Measurements from ENCODE around the gene CCNF.

The CCNF gene

GRCh38 chr16:2482708-2483534 lies 53.7 kb downstream of the CCNF start:
- in situ Hi-C loops (cut with HindIII; ENCODE audit: low sequenced_read_pairs), result no loop called here

GRCh38 chr16:2483939-2484897 lies 55.0 kb downstream of the CCNF start:
- in situ Hi-C loops (cut with HindIII; ENCODE audit: low sequenced_read_pairs), result no loop called here

GRCh38 chr16:2484898-2485508 lies 55.8 kb downstream of the CCNF start:
- in situ Hi-C loops (cut with HindIII; ENCODE audit: low sequenced_read_pairs), result no loop called here

- in situ Hi-C loops (cut with HindIII; ENCODE audit: low sequenced_read_pairs), result no loop called here
These were observed 56.7 kb downstream of the CCNF start for GRCh38 chr16:2485811-2486507.

- in situ Hi-C loops (cut with HindIII; ENCODE audit: low sequenced_read_pairs), result no loop called here
These were observed 57.6 kb downstream of the CCNF start for GRCh38 chr16:2486645-2487516.

- in situ Hi-C loops (cut with HindIII; ENCODE audit: low sequenced_read_pairs), result no loop called here
These were observed 58.2 kb downstream of the CCNF start for GRCh38 chr16:2487517-2487842.

GRCh38 chr16:2487903-2488531 lies 58.8 kb downstream of the CCNF start:
- in situ Hi-C loops (cut with HindIII; ENCODE audit: low sequenced_read_pairs), result no loop called here

- in situ Hi-C loops (cut with HindIII; ENCODE audit: low sequenced_read_pairs), result no loop called here
These were observed 60.3 kb downstream of the CCNF start for GRCh38 chr16:2489581-2489980.

GRCh38 chr16:2490190-2491105 lies 61.2 kb downstream of the CCNF start:
- in situ Hi-C loops (cut with HindIII; ENCODE audit: low sequenced_read_pairs), result no loop called here

- in situ Hi-C loops (cut with HindIII; ENCODE audit: low sequenced_read_pairs), result no loop called here
These were observed 63.0 kb downstream of the CCNF start for GRCh38 chr16:2492292-2492691.

- in situ Hi-C loops (cut with HindIII; ENCODE audit: low sequenced_read_pairs), result no loop called here
These were observed 64.4 kb downstream of the CCNF start for GRCh38 chr16:2493605-2494004.

- in situ Hi-C loops (cut with HindIII; ENCODE audit: low sequenced_read_pairs), result no loop called here
These were observed 65.4 kb downstream of the CCNF start for GRCh38 chr16:2494616-2495015.

GRCh38 chr16:2495041-2495440 lies 65.8 kb downstream of the CCNF start:
- in situ Hi-C loops (cut with HindIII; ENCODE audit: low sequenced_read_pairs), result no loop called here

GRCh38 chr16:2496223-2497115 lies 67.2 kb downstream of the CCNF start:
- in situ Hi-C loops (cut with HindIII; ENCODE audit: low sequenced_read_pairs), result no loop called here

GRCh38 chr16:2497116-2497630 lies 67.9 kb downstream of the CCNF start:
- in situ Hi-C loops (cut with HindIII; ENCODE audit: low sequenced_read_pairs), result no loop called here

- in situ Hi-C loops (cut with HindIII; ENCODE audit: low sequenced_read_pairs), result no loop called here
These were observed 68.6 kb downstream of the CCNF start for GRCh38 chr16:2497695-2498484.
